Small intestine (tissue), 7 donors: ENCODE measurements around the gene C1orf87. TPM values are rescaled to one million over a fixed set of nuclear protein-coding genes. Genes with fewer than 3 reads are reported as not detected.
"Not testable (repeated sequence)": the region's sequence is repeated elsewhere in the genome, so short reads cannot be mapped to it uniquely, and the experiment has no call there.

ENCODE experiments used
- DNase-seq, 2 donors: peaks; one replicate each; pipeline versions ENCODE4 v3.0.0 to v3.0.0-alpha.2; 2013
- FAIRE-seq: peaks from 2 replicates; lab custom pipeline; 2012; peaks lifted over from hg19 to GRCh38; lab: Jason Lieb, UNC
- H3K27ac ChIP-seq, 3 donors: one replicate each; pipeline ENCODE4 v1.5.1; 2013; ENCODE audit warnings: low read length in 2 of 3, mild to moderate bottlenecking in 2 of 3, control low read depth in 1 of 3, inconsistent platforms in 1 of 3, low read depth in 1 of 3, moderate library complexity in 1 of 3
- H3K27me3 ChIP-seq, 3 donors: one replicate each; pipeline ENCODE4 v1.6.1; 2013; ENCODE audit warnings: low read length in 3 of 3, inconsistent platforms in 1 of 3; ENCODE audit not compliant: control insufficient read depth in 3 of 3, insufficient read depth in 3 of 3
- H3K36me3 ChIP-seq, 3 donors: one replicate each; pipeline ENCODE4 v1.6.1; 2013; ENCODE audit warnings: low read length in 3 of 3, inconsistent platforms in 1 of 3, low read depth in 1 of 3, mild to moderate bottlenecking in 1 of 3, moderate library complexity in 1 of 3; ENCODE audit not compliant: control insufficient read depth in 3 of 3, insufficient read depth in 2 of 3
- H3K4me1 ChIP-seq, 3 donors: one replicate each; pipeline ENCODE4 v1.6.1; 2013; ENCODE audit warnings: low read length in 2 of 3, inconsistent platforms in 1 of 3, low read depth in 1 of 3, mild to moderate bottlenecking in 1 of 3, moderate library complexity in 1 of 3; ENCODE audit not compliant: control insufficient read depth in 3 of 3, insufficient read depth in 2 of 3
- H3K4me3 ChIP-seq, 3 donors: one replicate each; pipeline ENCODE4 v1.5.1; 2013; ENCODE audit warnings: low read length in 3 of 3, control low read depth in 1 of 3, inconsistent platforms in 1 of 3, low read depth in 1 of 3, mild to moderate bottlenecking in 1 of 3, moderate library complexity in 1 of 3
- H3K9me3 ChIP-seq, 2 donors: one replicate each; pipeline ENCODE4 v1.6.1; 2013; ENCODE audit warnings: low read depth in 1 of 2, low read length in 1 of 2; ENCODE audit not compliant: control insufficient read depth in 2 of 2, insufficient read depth in 1 of 2
- WGBS, 3 donors: extraction: QIAGEN DNeasy Blood & Tissue Kit; methylation state at CpG; one replicate each; pipeline ENCODE4 v1.1.7; 2013; 5-methylcytosine and 5-hydroxymethylcytosine counted together
- polyA plus RNA-seq, 4 donors: library from polyadenylated mRNA; stranded (reverse) in 3 of 4; unstranded in 1 of 4; fragments of 200-250 nt in 3 of 4; fragments of 120-200 nt in 1 of 4; gene quantifications; one replicate each; pipeline versions ENCODE4 v1.2.1 to v1.2.3, GENCODE V29; 2013
- donor health status: healthy with polysubstance abuse.
- donor health status: control.
- donor health status: control.
- donor health status: Bipolar disorder and iron deficiency.
- donor health status: healthy.

The C1orf87 gene
- polyA plus RNA-seq, 4 donors = not detected

- not testable (repeated sequence) for H3K9me3 ChIP-seq
Measured at GRCh38 chr1:59968746-59969145, 104.8 kb downstream of the C1orf87 start.

GRCh38 chr1:59967780-59968179 is 105.8 kb downstream of the C1orf87 start:
- H3K4me3 ChIP-seq = no peak overlapping the region
- DNase-seq = no peak
- 53 to 78% (median 65%) methylated on average over 3 of the region's 3 CpGs for WGBS, 3 donors
- H3K36me3 ChIP-seq = no peaks in the 10 kb centered on the region
- no peak overlapping the region for H3K27ac ChIP-seq
- no peaks in the 10 kb centered on the region for H3K4me1 ChIP-seq
- peaks cover 0 to 2% (median 0%) of the 10 kb centered on the region in 3 donors for H3K27me3 ChIP-seq
- H3K9me3 ChIP-seq = no peaks in the 10 kb centered on the region
- no peak for FAIRE-seq

More at GRCh38 chr1:59968746-59969145, 104.8 kb downstream of the C1orf87 start:
- FAIRE-seq, H3K4me1 ChIP-seq, H3K4me3 ChIP-seq, DNase-seq, H3K27me3 ChIP-seq, H3K36me3 ChIP-seq, H3K27ac ChIP-seq: not testable (repeated sequence)
- 89 to 92% (median 90%) methylated on average over 17 of the region's 17 CpGs for WGBS, 3 donors

- H3K4me1 ChIP-seq = no peaks in the 10 kb centered on the region
- FAIRE-seq (no peak), DNase-seq (peak in 1 of 2 donors; percentile 31)
- no peaks in the 10 kb centered on the region for H3K27me3 ChIP-seq
- no peaks in the 10 kb centered on the region for H3K9me3 ChIP-seq
- H3K27ac ChIP-seq = no peak overlapping the region
- H3K4me3 ChIP-seq = no peak overlapping the region
- no peaks in the 10 kb centered on the region for H3K36me3 ChIP-seq
- 16 to 26% (median 18%) methylated on average over 6 of the region's 6 CpGs for WGBS, 3 donors
Measured at GRCh38 chr1:59967141-59967697, 106.4 kb downstream of the C1orf87 start.

- H3K4me1 ChIP-seq = no peaks in the 10 kb centered on the region
- WGBS, 3 donors = 83 to 94% (median 87%) methylated on average over 2 of the region's 2 CpGs
- no peaks in the 10 kb centered on the region for H3K27me3 ChIP-seq
- no peaks in the 10 kb centered on the region for H3K9me3 ChIP-seq
- FAIRE-seq (no peak), DNase-seq (no peak)
- no peak overlapping the region for H3K27ac ChIP-seq
- no peaks in the 10 kb centered on the region for H3K36me3 ChIP-seq
- no peak overlapping the region for H3K4me3 ChIP-seq
Measured at GRCh38 chr1:59952065-59952464, 121.5 kb downstream of the C1orf87 start.

GRCh38 chr1:59949648-59950047 is 123.9 kb downstream of the C1orf87 start:
- Histone ChIP-seq H3K9me3 (no peaks in the 10 kb centered on the region), H3K27ac (no peak overlapping the region), H3K4me3 (no peak overlapping the region), H3K27me3 (no peaks in the 10 kb centered on the region), H3K4me1 (no peaks in the 10 kb centered on the region), H3K36me3 (no peaks in the 10 kb centered on the region)
- DNase-seq = no peak
- FAIRE-seq = no peak

- Histone ChIP-seq H3K9me3 (no peaks in the 10 kb centered on the region), H3K27ac (no peak overlapping the region), H3K4me3 (no peak overlapping the region), H3K27me3 (no peaks in the 10 kb centered on the region), H3K36me3 (no peaks in the 10 kb centered on the region), H3K4me1 (no peaks in the 10 kb centered on the region)
- FAIRE-seq (no peak), DNase-seq (no peak)
- WGBS, 3 donors = 25 to 57% (median 32%) methylated on average over 1 of the region's 1 CpG
Measured at GRCh38 chr1:59948990-59949389, 124.6 kb downstream of the C1orf87 start.

- Histone ChIP-seq H3K27ac (no peak overlapping the region), H3K36me3 (no peaks in the 10 kb centered on the region), H3K4me3 (no peak overlapping the region), H3K4me1 (no peaks in the 10 kb centered on the region), H3K9me3 (no peaks in the 10 kb centered on the region), H3K27me3 (no peaks in the 10 kb centered on the region)
- WGBS, 3 donors = 1 to 4% (median 1%) methylated on average over 6 of the region's 6 CpGs
- DNase-seq = peak; percentile 75 to 77
- FAIRE-seq = no peak
Measured at GRCh38 chr1:59947047-59947938, 126.3 kb downstream of the C1orf87 start.

GRCh38 chr1:59945790-59946189 is 127.8 kb downstream of the C1orf87 start:
- Histone ChIP-seq H3K27ac (no peak overlapping the region), H3K9me3 (no peaks in the 10 kb centered on the region), H3K4me1 (no peaks in the 10 kb centered on the region), H3K27me3 (no peaks in the 10 kb centered on the region), H3K36me3 (no peaks in the 10 kb centered on the region), H3K4me3 (no peak overlapping the region)
- DNase-seq = no peak
- WGBS, 3 donors = 14 to 28% (median 17%) methylated on average over 1 of the region's 1 CpG
- FAIRE-seq = no peak
